ENCODE data around the gene MITF.

The MITF gene

GRCh38 chr3:69842351-69842750, 103.1 kb downstream of the MITF start:
- no peak for DNase-seq

- DNase-seq, result no peak
Observed at GRCh38 chr3:69842789-69843188, 103.5 kb downstream of the MITF start.

- DNase-seq, result no peak
Observed at GRCh38 chr3:69844706-69845105, 105.4 kb downstream of the MITF start.

- DNase-seq, result no peak
Observed at GRCh38 chr3:69847303-69847702, 108.0 kb downstream of the MITF start.

GRCh38 chr3:69848113-69848512, 108.8 kb downstream of the MITF start:
- no peak for DNase-seq

- DNase-seq, result no peak
Observed at GRCh38 chr3:69850849-69851248, 111.6 kb downstream of the MITF start.

- no peak for DNase-seq
Observed at GRCh38 chr3:69853027-69853426, 113.8 kb downstream of the MITF start.

GRCh38 chr3:69855436-69856162, 116.3 kb downstream of the MITF start:
- no peak for DNase-seq

GRCh38 chr3:69856965-69857705, 117.9 kb downstream of the MITF start:
- DNase-seq, result no peak

- no peak for DNase-seq
Observed at GRCh38 chr3:69861556-69861955, 122.3 kb downstream of the MITF start.

GRCh38 chr3:69864141-69864540, 124.9 kb downstream of the MITF start:
- DNase-seq, result no peak

- DNase-seq, result no peak
Observed at GRCh38 chr3:69864766-69865165, 125.5 kb downstream of the MITF start.

GRCh38 chr3:69865925-69866679, 126.8 kb downstream of the MITF start:
- DNase-seq, result no peak

GRCh38 chr3:69866988-69867720, 127.9 kb downstream of the MITF start:
- no peak for DNase-seq

GRCh38 chr3:69867941-69868505, 128.8 kb downstream of the MITF start:
- no peak for DNase-seq

- no peak for DNase-seq
Observed at GRCh38 chr3:69868841-69869420, 129.7 kb downstream of the MITF start.

GRCh38 chr3:69869643-69870042, 130.4 kb downstream of the MITF start:
- no peak for DNase-seq

GRCh38 chr3:69871251-69871650, 132.0 kb downstream of the MITF start:
- DNase-seq, result no peak

GRCh38 chr3:69871868-69872267, 132.6 kb downstream of the MITF start:
- no peak for DNase-seq

GRCh38 chr3:69872783-69873378, 133.6 kb downstream of the MITF start:
- no peak for DNase-seq

- DNase-seq, result no peak
Observed at GRCh38 chr3:69876073-69876472, 136.8 kb downstream of the MITF start.

GRCh38 chr3:69878254-69878653, 139.0 kb downstream of the MITF start:
- no peak for DNase-seq
